IMR-90 (cell line): ENCODE results near the gene MAGEA8.

Experiments
- BHLHE40 ChIP-seq: fragments of 150-350 bp; IDR thresholded peaks from 2 replicates; pipeline ENCODE4 v1.6.1; 2016; ENCODE audit warnings: mild to moderate bottlenecking, low read depth, low read length
- CEBPB ChIP-seq: IDR thresholded peaks from 2 replicates; pipeline ENCODE4 v1.6.1; 2012; ENCODE audit warnings: low read depth, low read length, improper control_type of control experiment
- CHD1 ChIP-seq: IDR thresholded peaks from 2 replicates; pipeline ENCODE4 v1.6.1; 2012; ENCODE audit warnings: low read depth, low read length, improper control_type of control experiment
- POLR2A ChIP-seq: IDR thresholded peaks from 2 replicates; pipeline ENCODE4 v1.6.1; 2012; ENCODE audit warnings: mild to moderate bottlenecking, low read depth, low read length
- RAD21 ChIP-seq: IDR thresholded peaks from 2 replicates; pipeline ENCODE4 v1.6.1; 2012; ENCODE audit warnings: low read length, improper control_type of control experiment
- RFX5 ChIP-seq: IDR thresholded peaks from 2 replicates; pipeline ENCODE4 v1.8.0; 2012; ENCODE audit warnings: low read depth, mild to moderate bottlenecking, low read length, moderate library complexity
- TF ChIP-seq, protein P1 (sequence below): conservative IDR thresholded peaks from 2 replicates; pipeline ENCODE4 v1.5.1; 2012; ENCODE audit warnings: mild to moderate bottlenecking, low read depth, low read length, improper control_type of control experiment
- TF ChIP-seq, protein P2 (sequence below): fragments of 150-350 bp; IDR thresholded peaks from 2 replicates; pipeline ENCODE4 v1.6.1; 2017; ENCODE audit warnings: mild to moderate bottlenecking, antibody characterized with exemption, low read length, low read depth
- TF ChIP-seq, protein P3 (sequence below): fragments of 150-350 bp; IDR thresholded peaks from 2 replicates; pipeline ENCODE4 v1.6.1; 2016; ENCODE audit warnings: low read depth, mild to moderate bottlenecking, low read length, moderate library complexity, borderline replicate concordance

DNA sequence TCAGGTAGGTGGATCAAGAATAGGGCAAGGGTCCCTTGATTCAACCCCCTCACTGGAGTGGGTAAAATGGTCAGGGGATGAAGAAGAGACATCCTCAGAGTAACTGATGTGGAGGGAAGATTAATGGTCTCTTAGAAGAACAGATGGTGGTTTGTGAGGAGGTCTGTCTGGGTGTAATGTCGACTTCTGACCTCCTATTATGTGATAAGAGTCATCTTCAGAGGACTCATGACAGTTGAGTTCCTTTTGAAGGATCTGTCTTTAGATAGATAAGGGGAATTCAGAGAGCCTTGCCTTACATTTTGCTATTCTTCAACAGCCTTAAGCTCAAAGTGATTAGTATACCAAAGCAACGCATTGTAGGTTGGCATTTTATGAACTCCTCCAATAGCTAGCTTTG lies 27.1 kb upstream of the MAGEA8 start:
- TF ChIP-seq, protein P1, sequence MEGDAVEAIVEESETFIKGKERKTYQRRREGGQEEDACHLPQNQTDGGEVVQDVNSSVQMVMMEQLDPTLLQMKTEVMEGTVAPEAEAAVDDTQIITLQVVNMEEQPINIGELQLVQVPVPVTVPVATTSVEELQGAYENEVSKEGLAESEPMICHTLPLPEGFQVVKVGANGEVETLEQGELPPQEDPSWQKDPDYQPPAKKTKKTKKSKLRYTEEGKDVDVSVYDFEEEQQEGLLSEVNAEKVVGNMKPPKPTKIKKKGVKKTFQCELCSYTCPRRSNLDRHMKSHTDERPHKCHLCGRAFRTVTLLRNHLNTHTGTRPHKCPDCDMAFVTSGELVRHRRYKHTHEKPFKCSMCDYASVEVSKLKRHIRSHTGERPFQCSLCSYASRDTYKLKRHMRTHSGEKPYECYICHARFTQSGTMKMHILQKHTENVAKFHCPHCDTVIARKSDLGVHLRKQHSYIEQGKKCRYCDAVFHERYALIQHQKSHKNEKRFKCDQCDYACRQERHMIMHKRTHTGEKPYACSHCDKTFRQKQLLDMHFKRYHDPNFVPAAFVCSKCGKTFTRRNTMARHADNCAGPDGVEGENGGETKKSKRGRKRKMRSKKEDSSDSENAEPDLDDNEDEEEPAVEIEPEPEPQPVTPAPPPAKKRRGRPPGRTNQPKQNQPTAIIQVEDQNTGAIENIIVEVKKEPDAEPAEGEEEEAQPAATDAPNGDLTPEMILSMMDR: no peak
- no peak for TF ChIP-seq POLR2A
- TF ChIP-seq RFX5: no peak
- no peak for TF ChIP-seq BHLHE40
- TF ChIP-seq CEBPB: no peak
- no peak for TF ChIP-seq RAD21
- TF ChIP-seq CHD1: no peak
- TF ChIP-seq, protein P2, sequence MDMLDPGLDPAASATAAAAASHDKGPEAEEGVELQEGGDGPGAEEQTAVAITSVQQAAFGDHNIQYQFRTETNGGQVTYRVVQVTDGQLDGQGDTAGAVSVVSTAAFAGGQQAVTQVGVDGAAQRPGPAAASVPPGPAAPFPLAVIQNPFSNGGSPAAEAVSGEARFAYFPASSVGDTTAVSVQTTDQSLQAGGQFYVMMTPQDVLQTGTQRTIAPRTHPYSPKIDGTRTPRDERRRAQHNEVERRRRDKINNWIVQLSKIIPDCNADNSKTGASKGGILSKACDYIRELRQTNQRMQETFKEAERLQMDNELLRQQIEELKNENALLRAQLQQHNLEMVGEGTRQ: no peak
- TF ChIP-seq, protein P3, sequence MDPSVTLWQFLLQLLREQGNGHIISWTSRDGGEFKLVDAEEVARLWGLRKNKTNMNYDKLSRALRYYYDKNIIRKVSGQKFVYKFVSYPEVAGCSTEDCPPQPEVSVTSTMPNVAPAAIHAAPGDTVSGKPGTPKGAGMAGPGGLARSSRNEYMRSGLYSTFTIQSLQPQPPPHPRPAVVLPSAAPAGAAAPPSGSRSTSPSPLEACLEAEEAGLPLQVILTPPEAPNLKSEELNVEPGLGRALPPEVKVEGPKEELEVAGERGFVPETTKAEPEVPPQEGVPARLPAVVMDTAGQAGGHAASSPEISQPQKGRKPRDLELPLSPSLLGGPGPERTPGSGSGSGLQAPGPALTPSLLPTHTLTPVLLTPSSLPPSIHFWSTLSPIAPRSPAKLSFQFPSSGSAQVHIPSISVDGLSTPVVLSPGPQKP: no peak
